B cell (primary cell): ENCODE results near the gene MTFMT. TPM values are rescaled to one million over a fixed set of nuclear protein-coding genes. Genes with fewer than 3 reads are reported as not detected.
"Not testable (repeated sequence)": the region's sequence is repeated elsewhere in the genome, so short reads cannot be mapped to it uniquely, and the experiment has no call there.

Source experiments
- ATAC-seq: fragments of 200-7000 bp; cut with Tn5 transposase; one replicate; pipeline ENCODE4 v1.10.0; 2021; ENCODE audit warnings: low read depth, mild to moderate bottlenecking, moderate number of reproducible peaks, moderate library complexity
- CTCF ChIA-PET: fragments of 350-600 bp; sonication (Branson Sonifier 250); formaldehyde crosslinking; loops from one replicate; lab custom pipeline; 2021; ENCODE audit warnings: antibody characterized with exemption, inconsistent platforms; lab: Charles Lee
- POLR2A ChIA-PET: fragments of 350-600 bp; sonication (Branson Sonifier 250); formaldehyde crosslinking; loops from one replicate; lab custom pipeline; 2021; ENCODE audit warnings: antibody characterized with exemption; lab: Charles Lee
- DNase-seq: peaks from one replicate; pipeline ENCODE4 v3.0.0; 2013
- H2AFZ ChIP-seq: 2 replicates; pipeline ENCODE4 v1.6.1; 2012; ENCODE audit warnings: mild to moderate bottlenecking, low read depth, low read length; ENCODE audit not compliant: insufficient read depth, poor library complexity, severe bottlenecking
- H3K27ac ChIP-seq, 2 donors: 1 replicate in 1 of 2; 2 replicates in 1 of 2; pipeline ENCODE4 v1.5.1; 2012 to 2013; ENCODE audit warnings: low read length in 2 of 2, mild to moderate bottlenecking in 2 of 2, moderate library complexity in 1 of 2
- H3K27me3 ChIP-seq, 4 experiments: fragments of 200-600 bp in 1 of 4; sonication (generic) in 1 of 4; replicated peaks in 1 of 4; 1 replicate in 2 of 4; 2 replicates in 2 of 4; pipeline versions ENCODE4 v1.6.1 to v1.7.0; 2013 to 2016; ENCODE audit warnings: low read length in 3 of 4, mild to moderate bottlenecking in 2 of 4, mixed read lengths in 1 of 4, moderate library complexity in 1 of 4; ENCODE audit not compliant: insufficient read depth in 4 of 4, control insufficient read depth in 3 of 4; ENCODE audit errors: control extremely low read depth in 1 of 4
- H3K36me3 ChIP-seq, 2 experiments: replicated peaks in 1 of 2; 1 replicate in 1 of 2; 2 replicates in 1 of 2; pipeline versions ENCODE4 v1.6.1 to v1.7.1; 2013; ENCODE audit warnings: low read length in 1 of 2; ENCODE audit not compliant: insufficient read depth in 2 of 2, control insufficient read depth in 1 of 2; ENCODE audit errors: control extremely low read depth in 1 of 2, extremely low read depth in 1 of 2
- H3K4me1 ChIP-seq, 2 donors: fragments of 200-600 bp in 1 of 2; sonication (generic) in 1 of 2; 1 replicate in 1 of 2; 2 replicates in 1 of 2; pipeline versions ENCODE4 v1.5.1 to v1.6.1; 2013 to 2017; ENCODE audit warnings: low read length in 2 of 2; ENCODE audit not compliant: control insufficient read depth in 2 of 2, insufficient read depth in 2 of 2
- H3K4me2 ChIP-seq: replicated peaks from 2 replicates; pipeline ENCODE3; 2012; ENCODE audit warnings: mild to moderate bottlenecking, low read depth, low read length; ENCODE audit not compliant: poor library complexity, severe bottlenecking
- H3K4me3 ChIP-seq, 5 experiments: fragments of 200-600 bp in 1 of 5; sonication (generic) in 1 of 5; 1 replicate in 3 of 5; 2 replicates in 2 of 5; pipeline versions ENCODE4 v1.5.1 to v1.7.0; 2011 to 2016; ENCODE audit warnings: low read length in 4 of 5, mild to moderate bottlenecking in 4 of 5, low read depth in 2 of 5, control low read depth in 1 of 5, moderate library complexity in 1 of 5; ENCODE audit not compliant: insufficient read depth in 1 of 5; ENCODE audit errors: control extremely low read depth in 1 of 5, extremely low read depth in 1 of 5
- H3K79me2 ChIP-seq: fragments of 200-600 bp; sonication (generic); one replicate; pipeline ENCODE4 v1.6.0; 2016; ENCODE audit warnings: low read length; ENCODE audit not compliant: control insufficient read depth, insufficient read depth
- H3K9ac ChIP-seq: fragments of 200-600 bp; sonication (generic); 2 replicates; pipeline ENCODE4 v1.6.1; 2017; ENCODE audit warnings: mild to moderate bottlenecking, low read length, moderate library complexity
- H3K9me3 ChIP-seq, 3 donors: one replicate each; pipeline versions ENCODE4 v1.6.1 to v1.7.1; 2013; ENCODE audit warnings: low read length in 2 of 3; ENCODE audit not compliant: control insufficient read depth in 2 of 3, insufficient read depth in 1 of 3; ENCODE audit errors: control extremely low read depth in 1 of 3
- H4K20me1 ChIP-seq: 2 replicates; pipeline ENCODE4 v1.6.0; 2012; ENCODE audit warnings: mild to moderate bottlenecking, low read length; ENCODE audit not compliant: insufficient read depth, control insufficient read depth, poor library complexity, severe bottlenecking
- H3K27ac Mint-ChIP-seq: one replicate; pipeline ENCODE4 v1.8.0; 2021; ENCODE audit warnings: mixed read lengths
- H3K27me3 Mint-ChIP-seq: one replicate; pipeline ENCODE4 v1.8.0; 2021; ENCODE audit warnings: mixed read lengths
- H3K4me1 Mint-ChIP-seq: one replicate; pipeline ENCODE4 v1.8.0; 2021; ENCODE audit warnings: mixed read lengths
- H3K4me3 Mint-ChIP-seq: one replicate; pipeline ENCODE4 v1.8.0; 2021; ENCODE audit warnings: mixed read lengths
- H3K9me3 Mint-ChIP-seq: one replicate; pipeline ENCODE4 v1.8.0; 2022; ENCODE audit warnings: mixed read lengths; ENCODE audit not compliant: insufficient read depth
- CTCF ChIP-seq: fragments of 200-600 bp; IDR thresholded peaks from one replicate; pipeline ENCODE4 v1.8.0; 2022; ENCODE audit warnings: antibody characterized with exemption, mild to moderate bottlenecking
- EZH2 ChIP-seq: IDR thresholded peaks from 2 replicates; pipeline ENCODE4 v1.6.1; 2012; ENCODE audit warnings: borderline replicate concordance, low read depth, mild to moderate bottlenecking, moderate library complexity, low read length; ENCODE audit not compliant: insufficient read depth, poor library complexity, severe bottlenecking
- WGBS: methylation state at CpG from one replicate; pipeline ENCODE4 v1.1.5; 2013; ENCODE audit warnings: missing lambda C conversion rate; ENCODE audit not compliant: insufficient coverage; 5-methylcytosine and 5-hydroxymethylcytosine counted together
- intact Hi-C: fragments of 100-400 bp; cut with micrococcal nuclease; formaldehyde crosslinking; loops from one replicate; pipeline ENCODE4 v1.10.0; 2022
- polyA plus RNA-seq: library from polyadenylated mRNA; depleted of rRNA; stranded (reverse); fragments of >200 nt; gene quantifications from 2 replicates; pipeline ENCODE4 v1.2.3, GENCODE V29; 2012
- total RNA-seq, 2 donors: library from RNA; stranded (reverse); fragments of 120-200 nt in 1 of 2; gene quantifications; 1 replicate in 1 of 2; 2 replicates in 1 of 2; pipeline versions ENCODE4 v1.2.3 to v1.2.4, GENCODE V29; 2013 to 2022

The MTFMT gene
- total and polyA plus RNA-seq, 2 donors (not counting 1 experiment from before 2014, with no cell fraction given) = 10.0 to 14.3 TPM

- no peaks in the 10 kb centered on the region for H3K9me3 Mint-ChIP-seq
- H3K4me1 ChIP-seq = peaks cover 8 to 10% of the 10 kb centered on the region in 2 donors
- no peak for ATAC-seq
- no peaks in the 10 kb centered on the region for H3K79me2 ChIP-seq
- no peak within 1 kb of the TSS for H3K4me3 ChIP-seq
- no peak within 1 kb of the TSS for H2AFZ ChIP-seq
- H3K4me3 Mint-ChIP-seq = no peak within 1 kb of the TSS
- H3K27me3 Mint-ChIP-seq = peaks cover 4% of the 10 kb centered on the region
- no peak within 1 kb of the TSS for H3K4me2 ChIP-seq
- no peak within 1 kb of the TSS for H3K9ac ChIP-seq
- TF ChIP-seq CTCF = no peak
- no peak for TF ChIP-seq EZH2
- no peak within 1 kb of the TSS for H3K27ac Mint-ChIP-seq
- no peaks in the 10 kb centered on the region for H4K20me1 ChIP-seq
- H3K27me3 ChIP-seq = peaks cover 0 to 4% (median 0%) of the 10 kb centered on the region in 4 experiments
- POLR2A ChIA-PET = interaction anchor here (0.5 to 0.7 kb wide), 2 partner anchors 9 to 252 kb away, joined by 6 to 14 read pairs; no protein-coding TSS in a partner anchor
- intact Hi-C loops = no loop called here
- H3K36me3 ChIP-seq = no peaks in the 10 kb centered on the region
- DNase-seq = no peak
- WGBS = 92% methylated on average over 6 of the region's 7 CpGs
- H3K4me1 Mint-ChIP-seq = peaks cover 7% of the 10 kb centered on the region
- no peak within 1 kb of the TSS for H3K27ac ChIP-seq
- no peaks in the 10 kb centered on the region for H3K9me3 ChIP-seq
- CTCF ChIA-PET = no interaction called here
These were observed 15.5 kb upstream of the MTFMT start, which contains the start of gene SLC51B for GRCh38 chr15:65044724-65045481. SLC51B (plus strand) TSS chr15:65045387; CDS start chr15:65050005, 4,618 bp downstream.

- H3K4me1 Mint-ChIP-seq, H3K27me3 ChIP-seq, H3K27ac ChIP-seq, H3K27ac Mint-ChIP-seq, H3K9me3 ChIP-seq, H3K9ac ChIP-seq, intact Hi-C loops, H3K79me2 ChIP-seq, H2AFZ ChIP-seq, ATAC-seq, DNase-seq, H3K27me3 Mint-ChIP-seq, H3K4me1 ChIP-seq, H3K9me3 Mint-ChIP-seq, H4K20me1 ChIP-seq, H3K36me3 ChIP-seq, H3K4me3 Mint-ChIP-seq, H3K4me3 ChIP-seq, H3K4me2 ChIP-seq: not testable (repeated sequence)
- ChIA-PET CTCF (interaction anchor here (1.1 kb wide), 1 partner anchor 10 kb away, joined by 3 read pairs; no protein-coding TSS in a partner anchor), POLR2A (interaction anchor here (0.5 to 0.7 kb wide), 2 partner anchors 10 to 252 kb away, joined by 6 to 14 read pairs; no protein-coding TSS in a partner anchor)
- WGBS = no CpG with 5 or more reads among the region's 5 CpGs
These were observed 14.8 kb upstream of the MTFMT start for GRCh38 chr15:65044218-65044617.
